NCI-H2107 treated with DMSO at 0.1 percent for 48 hours (cell line): ENCODE data around the gene PRM2.

ENCODE experiments used
- DNase-seq: peaks from one replicate; lab custom pipeline; 2025; ENCODE audit not compliant: unreplicated experiment; lab: John Stamatoyannopoulos, UW

PRM2 gene

DNA sequence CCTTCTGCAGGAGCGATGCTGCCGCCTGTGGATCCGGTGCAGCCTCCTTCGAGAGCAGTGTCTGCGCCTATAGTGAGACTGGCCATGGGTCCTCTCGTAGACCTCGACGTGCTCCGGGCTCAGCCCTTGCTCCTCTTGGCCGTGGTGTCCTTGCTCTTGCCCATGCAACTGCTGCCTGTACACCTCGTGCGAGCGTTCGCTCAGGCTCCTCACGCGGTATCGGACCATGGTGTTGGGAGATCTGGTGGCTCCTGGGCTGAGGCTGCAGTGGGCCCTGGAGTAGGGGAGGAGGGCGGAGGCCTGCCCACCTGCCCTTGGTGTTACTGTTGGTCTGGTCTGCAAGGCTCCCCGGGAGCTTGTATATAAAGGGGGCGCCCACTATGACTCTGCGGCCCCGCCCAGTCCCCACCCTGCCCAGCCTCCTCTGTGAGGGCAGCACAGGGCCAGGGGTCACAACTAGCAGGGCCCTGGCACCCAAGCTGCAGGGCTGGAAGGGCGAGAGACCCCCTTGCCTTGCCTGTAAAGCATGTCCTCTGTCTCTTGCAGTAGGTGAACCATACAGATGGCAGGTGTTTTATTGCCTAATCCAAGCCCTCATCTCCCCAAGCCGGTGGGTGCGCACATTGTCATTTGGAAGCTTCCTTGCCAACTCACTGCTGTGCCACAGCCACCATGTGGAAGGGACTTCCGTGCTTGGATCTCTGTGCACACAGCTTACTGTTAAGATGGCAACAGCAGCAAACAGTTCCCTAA, at the start of gene PRM2:
PRM2 (minus strand) TSS at position 338 of the 753 bp plus-strand sequence; CDS start at position 228, 110 bp downstream.
- DNase-seq, result no peak

DNA sequence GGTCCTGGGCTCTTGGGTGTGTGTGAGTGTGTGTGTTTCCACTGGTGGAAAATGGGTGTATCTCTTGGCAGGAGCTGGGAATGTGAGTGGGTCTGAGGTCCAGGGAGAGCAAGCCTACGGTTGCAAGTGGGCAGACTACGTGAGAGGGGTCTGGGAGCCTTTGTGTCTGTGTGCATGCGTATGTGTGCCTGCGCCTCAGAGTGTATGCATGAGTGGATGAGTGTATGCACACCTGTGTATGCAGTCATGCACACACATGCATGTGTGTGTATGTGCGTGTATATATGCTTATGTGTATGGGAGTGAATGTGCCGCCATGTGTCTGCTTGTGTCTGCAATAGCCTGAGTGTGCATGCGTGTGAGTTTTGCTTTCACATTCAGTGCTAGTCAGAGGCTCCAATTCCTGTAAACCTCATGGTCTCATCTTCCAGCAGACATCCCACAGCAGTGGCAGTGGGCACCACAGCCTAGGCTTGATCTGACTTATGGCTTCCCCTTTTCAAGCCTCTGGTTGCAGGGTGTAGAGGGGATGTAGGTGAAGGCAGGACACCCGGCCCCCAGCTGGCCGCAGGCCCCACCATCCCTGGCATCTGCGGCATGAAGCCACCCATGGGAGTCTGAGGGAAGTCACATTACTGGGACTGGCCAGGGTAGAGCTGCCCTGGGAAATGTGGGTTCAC, 49.3 kb upstream of the PRM2 start:
- DNase-seq, result no peak

DNA sequence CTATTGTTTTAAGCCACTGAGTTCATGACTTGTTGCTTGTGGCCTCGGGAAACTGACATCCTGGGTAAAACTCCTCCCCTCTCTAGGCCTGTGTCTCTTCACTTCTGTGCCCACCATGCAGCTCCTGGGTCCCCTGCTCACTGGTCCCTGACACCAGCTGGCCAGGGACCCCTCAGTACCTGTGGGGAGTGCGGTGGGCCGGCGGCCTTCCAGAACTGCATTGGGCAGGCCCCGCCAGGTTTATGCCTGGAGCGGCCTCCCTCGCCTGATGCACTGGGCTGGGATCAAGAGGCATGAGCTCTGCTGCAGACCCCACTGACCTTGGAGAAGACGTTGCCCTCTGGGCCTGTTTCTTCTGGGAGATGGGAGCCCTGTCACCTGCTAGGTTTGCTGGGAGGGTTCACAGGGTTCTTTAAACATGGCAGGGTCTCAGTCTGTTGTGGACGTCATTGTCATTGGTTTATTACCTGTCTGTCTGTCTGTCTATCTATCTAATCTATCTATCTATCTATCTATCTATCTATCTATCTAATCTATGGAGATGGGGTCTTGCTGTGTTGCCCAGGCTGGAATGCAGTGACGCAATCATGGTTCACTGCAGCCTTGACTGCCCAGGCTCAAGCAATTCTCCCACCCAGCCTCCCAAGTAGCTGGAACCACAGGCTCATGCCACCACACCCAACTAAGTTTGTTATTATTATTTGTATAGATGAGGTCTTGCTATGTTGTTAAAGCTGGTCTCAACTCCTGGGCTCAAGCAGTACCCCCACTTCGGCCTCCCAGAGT, 47.5 kb upstream of the PRM2 start:
- no peak for DNase-seq

GRCh38 chr16:11322823-11323222, 46.5 kb upstream of the PRM2 start:
- no peak for DNase-seq

- DNase-seq, result no peak
Measured at GRCh38 chr16:11321662-11322061, 45.4 kb upstream of the PRM2 start.

GRCh38 chr16:11320170-11320569, 43.9 kb upstream of the PRM2 start:
- peak; percentile 31 for DNase-seq

- no peak for DNase-seq
Measured at GRCh38 chr16:11319529-11320146, 43.4 kb upstream of the PRM2 start.

DNA sequence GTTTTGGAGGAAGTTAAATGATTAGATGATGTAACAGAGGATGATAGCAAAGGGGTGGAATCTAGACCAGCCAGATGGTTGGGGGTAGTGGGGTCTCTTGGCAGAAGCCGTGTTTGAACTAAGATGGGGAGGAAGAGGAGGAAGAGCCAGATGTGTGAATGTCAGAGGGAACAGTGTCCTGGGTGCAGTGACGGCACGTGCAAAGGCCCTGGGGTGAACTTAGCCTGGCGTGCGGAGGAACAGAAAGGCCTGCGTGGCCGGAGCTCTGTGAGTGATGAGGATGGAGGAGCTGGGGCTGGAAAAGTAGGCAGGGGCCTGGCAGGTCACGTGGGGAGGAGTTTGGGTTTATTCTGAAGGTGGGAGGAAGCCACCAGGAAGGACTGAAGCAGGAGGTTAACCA, 42.5 kb upstream of the PRM2 start:
- DNase-seq, result no peak

DNA sequence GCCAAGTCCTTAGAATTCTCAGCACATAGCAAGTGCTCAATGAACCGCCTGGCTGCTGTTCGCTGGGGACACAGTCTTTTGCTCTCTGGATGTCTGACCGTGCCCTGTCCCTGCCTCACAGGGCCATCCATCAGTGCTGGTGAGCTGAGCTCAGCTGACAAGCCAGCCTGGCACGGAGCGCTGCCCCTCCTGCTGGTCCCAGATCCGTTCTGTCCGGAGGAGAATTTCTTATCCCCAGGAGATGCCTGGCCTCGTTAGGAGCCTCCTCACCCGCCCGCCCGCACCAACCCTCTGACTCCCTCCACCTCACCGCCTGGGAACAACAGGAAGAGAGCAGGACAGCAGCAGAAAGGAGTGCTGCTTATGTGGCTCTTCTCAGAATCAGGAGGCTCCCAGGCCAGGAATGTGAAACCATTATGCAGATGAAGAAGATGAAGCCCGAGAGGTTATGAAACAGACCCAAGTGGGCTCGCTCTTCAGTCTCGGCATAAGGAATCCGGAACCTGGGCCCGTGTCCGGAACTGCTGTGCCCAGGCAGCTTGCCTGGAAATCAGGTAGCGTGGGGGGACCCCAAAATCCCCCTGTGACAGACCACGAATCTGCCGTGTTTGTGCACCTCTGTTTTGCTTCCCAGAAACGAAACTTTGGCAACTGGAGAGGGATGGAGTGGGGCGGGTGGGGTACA, 40.2 kb upstream of the PRM2 start:
- no peak for DNase-seq

- no peak for DNase-seq
Measured at GRCh38 chr16:11315510-11315909, 39.2 kb upstream of the PRM2 start.

GRCh38 chr16:11314309-11314894, 38.1 kb upstream of the PRM2 start:
- no peak for DNase-seq

DNA sequence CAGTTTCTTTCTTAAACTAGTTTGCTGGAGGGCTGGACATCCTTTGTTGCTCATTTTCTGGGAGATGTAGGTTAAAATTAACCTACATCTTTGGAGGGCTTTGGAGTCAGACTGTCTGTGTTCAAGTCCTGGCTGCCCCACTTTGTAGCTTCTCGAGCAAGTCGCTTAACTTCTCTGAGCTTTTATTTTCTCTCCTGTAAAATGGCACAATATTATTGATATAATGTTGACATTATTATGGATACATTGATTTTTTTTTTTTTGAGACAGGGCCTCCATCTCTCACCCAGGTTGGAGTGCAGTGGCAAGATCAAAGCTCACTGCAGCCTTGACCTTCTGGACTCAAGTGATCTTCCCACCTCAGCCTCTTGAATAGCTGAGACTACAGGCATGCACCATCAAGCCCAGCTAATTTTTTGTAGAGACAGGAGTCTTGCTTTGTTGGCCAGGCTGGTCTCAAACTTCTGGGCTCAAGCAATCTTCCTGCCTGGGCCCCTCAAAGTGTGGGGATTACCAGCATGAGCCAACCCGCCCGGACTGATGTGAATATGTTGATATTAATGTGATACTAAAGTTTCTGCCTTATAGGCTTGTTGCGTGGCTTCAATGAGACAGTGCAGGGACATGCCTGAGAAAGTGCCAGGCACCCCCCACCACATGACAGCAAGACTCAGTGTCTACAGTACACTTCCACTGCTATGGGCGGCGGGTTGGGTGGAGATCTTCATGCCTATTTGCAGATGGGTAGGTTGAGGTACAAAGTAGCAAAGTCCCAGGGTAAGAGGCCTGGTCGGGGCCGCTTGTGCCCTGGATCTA, 37.4 kb upstream of the PRM2 start:
- DNase-seq, result no peak

DNA sequence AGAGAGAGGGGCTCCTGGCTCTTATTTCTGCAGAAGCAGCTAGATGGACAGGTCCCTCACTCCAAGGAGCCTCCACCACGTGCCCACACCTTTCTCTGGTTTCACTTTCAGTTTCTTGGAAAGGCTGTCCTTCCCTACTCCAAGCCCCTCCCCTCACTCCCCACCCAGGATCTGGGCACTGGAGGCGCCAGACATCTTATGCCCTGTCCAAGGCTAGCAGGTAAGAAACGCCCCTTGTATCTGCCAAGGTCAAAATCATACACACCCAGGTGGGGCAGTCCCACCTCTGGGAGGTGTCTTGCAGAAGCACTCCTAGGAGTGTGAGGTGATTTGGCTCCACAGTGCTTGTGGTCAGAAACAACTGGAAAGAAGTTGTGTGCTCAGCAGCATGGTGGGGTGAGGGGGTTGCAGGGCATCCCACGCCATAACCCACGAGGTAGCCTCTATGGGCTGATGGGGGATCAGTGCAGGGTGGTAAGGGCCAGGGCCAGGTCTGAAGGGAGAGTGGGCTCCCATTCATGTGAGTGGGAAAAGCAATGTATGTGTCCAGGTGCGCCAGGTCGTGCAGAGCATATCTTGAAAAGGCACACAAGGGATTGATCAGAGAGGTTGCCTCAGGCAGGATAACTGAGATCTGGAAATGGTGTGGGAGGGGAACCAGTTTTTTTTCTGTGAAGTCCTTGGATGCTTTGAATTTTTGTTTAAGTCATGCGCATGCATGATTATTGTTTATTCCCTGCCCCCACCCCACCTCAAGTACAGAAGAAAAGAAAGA, 36.6 kb upstream of the PRM2 start:
- no peak for DNase-seq

DNA sequence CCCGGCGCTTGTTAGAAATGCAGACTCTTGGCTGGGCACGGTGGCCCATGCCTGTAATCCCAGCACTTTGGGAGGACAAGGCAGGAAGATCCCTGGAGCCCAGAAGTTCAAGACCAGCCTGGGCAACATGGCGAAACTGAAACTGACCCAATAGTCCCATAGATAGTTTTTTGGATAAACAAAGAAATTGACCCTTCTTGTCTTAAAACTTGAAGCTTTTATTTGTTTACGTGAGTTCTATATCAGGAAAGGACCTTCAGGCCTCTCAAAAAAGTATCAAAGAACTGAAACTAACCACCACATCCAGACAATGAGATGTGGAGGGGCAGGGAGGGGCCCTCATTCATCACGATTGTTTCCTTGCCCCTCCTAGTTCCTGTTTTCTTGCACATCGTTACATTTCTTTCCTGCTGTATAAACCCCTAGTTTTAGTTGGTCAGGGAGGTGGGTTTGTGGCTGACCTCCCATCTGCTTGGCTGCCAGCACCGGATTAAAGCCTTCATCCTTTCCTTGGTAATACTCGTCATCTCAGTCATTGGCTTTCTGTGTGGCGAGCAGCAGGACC, 34.8 kb upstream of the PRM2 start:
- DNase-seq, result no peak

DNA sequence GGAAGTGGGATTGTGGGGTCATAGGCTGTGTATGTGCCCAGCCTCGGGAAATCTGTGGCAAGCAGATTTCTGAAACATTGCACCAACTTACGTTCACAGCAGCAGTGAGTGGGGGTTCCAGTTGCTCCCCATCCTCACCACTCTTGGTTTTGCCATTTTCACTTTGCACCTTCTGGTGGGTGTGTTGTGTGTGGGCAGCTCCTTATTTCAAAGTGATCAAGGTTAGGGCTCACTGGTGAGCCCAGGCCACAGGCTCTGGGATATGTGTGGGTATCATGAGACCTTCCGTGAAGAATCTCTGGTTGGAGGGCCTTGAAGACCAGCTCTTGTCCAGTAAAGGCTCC, 34.3 kb upstream of the PRM2 start:
- no peak for DNase-seq

GRCh38 chr16:11309895-11310633, 33.8 kb upstream of the PRM2 start:
- peak; percentile 34 for DNase-seq

- DNase-seq, result no peak
Measured at GRCh38 chr16:11308493-11309283, 32.4 kb upstream of the PRM2 start.
